Body of pancreas (tissue), 4 donors: ENCODE data around the gene ERBB4. TPM values are rescaled to one million over a fixed set of nuclear protein-coding genes. Genes with fewer than 3 reads are reported as not detected.

Experiments
- ATAC-seq: fragments of 150-250 bp; one replicate; pipeline ENCODE4 v1.9.1; 2016
- DNase-seq, 4 donors: peaks; one replicate each; pipeline ENCODE4 v3.0.0-alpha.2; 2019
- H3K27ac ChIP-seq, 4 donors: fragments of 200-600 bp; sonication (generic); 1 replicate in 3 of 4; 2 replicates in 1 of 4; pipeline versions ENCODE4 v1.5.1 to v1.6.1; 2016 to 2019; ENCODE audit warnings: mild to moderate bottlenecking in 1 of 4, mixed read lengths in 1 of 4, moderate library complexity in 1 of 4
- H3K27me3 ChIP-seq, 2 donors: fragments of 200-600 bp; sonication (generic); one replicate each; pipeline ENCODE4 v1.6.0; 2016; ENCODE audit warnings: mild to moderate bottlenecking in 1 of 2
- H3K36me3 ChIP-seq, 2 donors: fragments of 200-600 bp; sonication (generic); replicated peaks in 1 of 2; 2 replicates each; pipeline ENCODE4 v1.5.1; 2016; ENCODE audit warnings: low read depth in 2 of 2; ENCODE audit not compliant: insufficient read depth in 1 of 2
- H3K4me1 ChIP-seq: fragments of 200-600 bp; sonication (generic); one replicate; pipeline ENCODE4 v1.6.0; 2016
- H3K4me3 ChIP-seq, 2 donors: fragments of 200-600 bp; sonication (generic); 1 replicate in 1 of 2; 2 replicates in 1 of 2; pipeline ENCODE4 v1.5.1; 2016 to 2019
- H3K9me3 ChIP-seq, 3 donors: fragments of 200-600 bp; sonication (generic); 1 replicate in 2 of 3; 2 replicates in 1 of 3; pipeline ENCODE4 v1.5.1; 2016
- CTCF ChIP-seq, 7 experiments: fragments of 450-650 bp in 4 of 7; fragments of 200-600 bp in 3 of 7; sonication (generic) in 3 of 7; IDR thresholded peaks; one replicate each; pipeline ENCODE4 v1.5.1; 2016 to 2019; ENCODE audit warnings: antibody characterized with exemption in 7 of 7
- POLR2A ChIP-seq, 3 donors: fragments of 450-650 bp; IDR thresholded peaks; one replicate each; pipeline ENCODE4 v1.6.1; 2016; ENCODE audit warnings: antibody characterized with exemption in 3 of 3, mild to moderate bottlenecking in 2 of 3
- WGBS, 2 donors: methylation state at CpG; one replicate each; pipeline ENCODE4 v1.1.5; 2017; 5-methylcytosine and 5-hydroxymethylcytosine counted together
- intact Hi-C: fragments of 100-400 bp; cut with DNase I; formaldehyde crosslinking; loops from one replicate; pipeline ENCODE4 v1.15.1; 2023
- total RNA-seq, 2 donors: library from RNA; depleted of rRNA; stranded (reverse); fragments of >200 nt; gene quantifications; one replicate each; pipeline ENCODE4 v1.1.0, GENCODE V29; 2016

ERBB4 gene
- total RNA-seq, 2 donors from 2014 or later = 1.6 to 4.4 TPM

- no peak for DNase-seq
- Histone ChIP-seq H3K9me3 (no peaks in the 10 kb centered on the region), H3K27me3 (no peaks in the 10 kb centered on the region), H3K4me1 (no peaks in the 10 kb centered on the region), H3K36me3 (no peaks in the 10 kb centered on the region), H3K4me3 (no peak overlapping the region), H3K27ac (no peak overlapping the region)
- intact Hi-C loops = no loop called here
- TF ChIP-seq CTCF (IDR thresholded peaks at IDR 0.05) = no peak
- no peak for TF ChIP-seq POLR2A (IDR thresholded peaks at IDR 0.05)
- WGBS, 2 donors = 0% methylated on average over 1 of the region's 1 CpG
- ATAC-seq = no peak
Measured at GRCh38 chr2:211946960-211947359, 591.6 kb downstream of the ERBB4 start.

- intact Hi-C loops = no loop called here
- no peaks in the 10 kb centered on the region for H3K4me1 ChIP-seq
- ATAC-seq (no peak), DNase-seq (no peak)
- H3K36me3 ChIP-seq = no peaks in the 10 kb centered on the region
- H3K4me3 ChIP-seq = no peak overlapping the region
- no peaks in the 10 kb centered on the region for H3K9me3 ChIP-seq
- H3K27me3 ChIP-seq = no peaks in the 10 kb centered on the region
- H3K27ac ChIP-seq = no peak overlapping the region
- no peak for TF ChIP-seq POLR2A (IDR thresholded peaks at IDR 0.05)
- no peak for TF ChIP-seq CTCF (IDR thresholded peaks at IDR 0.05)
- 91 to 92% methylated on average over 1 of the region's 1 CpG for WGBS, 2 donors
Measured at GRCh38 chr2:211944572-211944971, 594.0 kb downstream of the ERBB4 start.

- DNase-seq = no peak
- ATAC-seq = no peak
- 84 to 87% methylated on average over 2 of the region's 2 CpGs for WGBS, 2 donors
- Histone ChIP-seq H3K9me3 (no peaks in the 10 kb centered on the region), H3K27me3 (no peaks in the 10 kb centered on the region), H3K4me1 (no peaks in the 10 kb centered on the region), H3K36me3 (no peaks in the 10 kb centered on the region), H3K4me3 (no peak overlapping the region), H3K27ac (no peak overlapping the region)
- intact Hi-C loops = no loop called here
- TF ChIP-seq CTCF (IDR thresholded peaks at IDR 0.05) (no peak), POLR2A (IDR thresholded peaks at IDR 0.05) (no peak)
Measured at GRCh38 chr2:211942153-211942552, 596.4 kb downstream of the ERBB4 start.

GRCh38 chr2:211941216-211941747, 597.3 kb downstream of the ERBB4 start:
- intact Hi-C loops = no loop called here
- WGBS, 2 donors = 41 to 55% methylated on average over 1 of the region's 1 CpG
- Histone ChIP-seq H3K4me1 (no peaks in the 10 kb centered on the region), H3K27me3 (no peaks in the 10 kb centered on the region), H3K9me3 (no peaks in the 10 kb centered on the region), H3K4me3 (no peak overlapping the region), H3K27ac (no peak overlapping the region), H3K36me3 (no peaks in the 10 kb centered on the region)
- ATAC-seq (no peak), DNase-seq (no peak)
- TF ChIP-seq CTCF (IDR thresholded peaks at IDR 0.05) (no peak), POLR2A (IDR thresholded peaks at IDR 0.05) (no peak)

- H3K9me3 ChIP-seq = no peaks in the 10 kb centered on the region
- H3K36me3 ChIP-seq = no peaks in the 10 kb centered on the region
- intact Hi-C loops = no loop called here
- no peak for DNase-seq
- TF ChIP-seq POLR2A (IDR thresholded peaks at IDR 0.05) (no peak), CTCF (IDR thresholded peaks at IDR 0.05) (no peak)
- H3K27me3 ChIP-seq = no peaks in the 10 kb centered on the region
- no peak for ATAC-seq
- 80 to 86% methylated on average over 2 of the region's 2 CpGs for WGBS, 2 donors
- H3K4me1 ChIP-seq = no peaks in the 10 kb centered on the region
- no peak overlapping the region for H3K4me3 ChIP-seq
- H3K27ac ChIP-seq = no peak overlapping the region
Measured at GRCh38 chr2:211939177-211939576, 599.4 kb downstream of the ERBB4 start.
